GM12801 (cell line): ENCODE data around the gene KMT2A.

Experiments used
- CTCF ChIP-seq: IDR thresholded peaks from one replicate; pipeline ENCODE4 v1.5.1; 2011; ENCODE audit warnings: control low read depth; ENCODE audit not compliant: insufficient read length; ENCODE audit errors: extremely low read depth

KMT2A gene

DNA sequence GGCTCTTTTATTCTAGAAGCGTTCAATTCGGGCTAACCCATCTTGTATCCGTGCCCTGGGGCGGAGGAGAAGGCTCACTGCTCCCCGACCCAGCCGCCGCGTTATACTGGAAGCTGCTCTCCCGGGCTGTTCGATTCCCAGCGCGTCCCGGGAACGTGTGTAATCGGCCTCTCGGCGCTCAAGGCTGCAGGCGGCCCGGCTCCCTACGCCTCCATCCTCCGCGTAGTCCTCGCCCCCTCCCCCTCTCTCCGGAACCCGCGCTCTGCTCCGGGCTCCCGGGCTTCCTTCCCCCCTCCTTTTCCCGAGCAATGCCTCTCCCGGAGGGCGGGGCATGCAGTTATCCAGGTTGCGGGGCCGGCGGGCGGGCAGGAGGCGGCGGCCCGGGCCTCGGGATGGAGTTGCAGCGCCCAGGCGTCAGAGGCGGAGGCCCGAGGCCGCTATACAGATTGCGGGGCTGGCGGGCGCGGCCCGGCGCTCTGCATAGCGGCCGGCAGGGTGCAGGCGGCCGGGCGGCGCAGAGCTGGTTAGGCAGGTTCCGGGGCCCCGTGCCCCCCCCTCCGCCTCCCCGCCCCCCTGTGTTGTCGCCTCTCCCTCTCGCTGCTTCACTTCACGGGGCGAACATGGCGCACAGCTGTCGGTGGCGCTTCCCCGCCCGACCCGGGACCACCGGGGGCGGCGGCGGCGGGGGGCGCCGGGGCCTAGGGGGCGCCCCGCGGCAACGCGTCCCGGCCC lies at the start of gene KMT2A:
TSS of gene KMT2A (plus strand) at position 600 of the 732 bp plus-strand sequence. CDS start at position 621, 21 bp downstream.
- TF ChIP-seq CTCF = no peak

DNA sequence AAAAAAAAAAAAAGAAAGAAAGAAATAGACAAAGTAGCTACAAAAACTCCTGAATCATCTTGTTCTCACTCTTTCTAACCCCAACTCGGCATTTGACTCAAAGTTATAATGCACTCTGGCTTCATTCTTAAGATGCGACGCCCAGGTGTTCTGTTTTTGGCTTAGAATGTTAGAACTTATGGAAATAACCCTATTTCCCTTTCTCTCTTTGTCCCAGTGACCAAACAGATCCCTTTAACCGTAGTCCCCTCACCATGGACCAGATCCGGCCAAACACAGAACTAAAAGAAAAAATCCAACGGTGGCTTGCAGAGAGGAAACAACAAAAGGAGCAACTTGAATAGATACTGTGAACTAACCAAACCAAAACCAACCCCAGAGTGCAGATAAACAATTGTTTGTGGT lies 40.2 kb upstream of the KMT2A start:
- no peak for TF ChIP-seq CTCF

GRCh38 chr11:118397448-118397847 lies 38.8 kb upstream of the KMT2A start:
- no peak for TF ChIP-seq CTCF

DNA sequence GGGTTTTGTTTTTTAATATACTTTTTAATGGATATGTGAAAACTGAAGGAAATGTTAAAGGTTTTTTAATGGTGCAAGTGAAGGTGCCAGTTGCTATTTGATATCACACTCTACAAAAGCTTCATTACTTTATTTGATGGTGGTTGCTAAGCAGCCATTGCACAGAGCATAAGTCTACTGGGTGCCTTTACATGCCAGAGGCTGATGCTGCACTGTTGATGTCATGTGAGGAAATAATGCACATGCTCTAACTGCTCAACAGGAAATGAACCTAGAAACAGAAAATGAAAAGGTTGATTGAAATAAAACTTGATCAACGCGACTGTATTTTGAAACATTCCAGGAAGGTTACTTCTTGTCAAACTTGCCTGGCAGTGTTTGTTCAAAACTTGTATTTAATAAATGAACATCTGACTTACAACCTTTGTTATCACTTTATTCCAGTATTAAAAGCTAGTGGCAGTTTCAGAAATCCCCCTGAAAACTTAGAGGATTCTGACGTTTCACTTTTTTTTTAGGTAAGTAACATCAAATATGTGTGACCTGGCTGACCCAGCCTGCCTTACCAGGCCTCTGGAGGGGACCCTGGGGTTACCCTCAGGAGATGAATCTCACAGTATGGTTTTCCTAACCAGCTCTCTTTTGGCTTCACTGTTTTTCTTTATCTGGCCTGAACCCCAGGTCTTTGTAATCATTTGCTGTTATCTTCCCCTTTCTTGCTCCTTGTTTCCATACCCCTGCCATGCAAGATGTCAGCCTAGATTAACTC lies 37.3 kb upstream of the KMT2A start:
- no peak for TF ChIP-seq CTCF

DNA sequence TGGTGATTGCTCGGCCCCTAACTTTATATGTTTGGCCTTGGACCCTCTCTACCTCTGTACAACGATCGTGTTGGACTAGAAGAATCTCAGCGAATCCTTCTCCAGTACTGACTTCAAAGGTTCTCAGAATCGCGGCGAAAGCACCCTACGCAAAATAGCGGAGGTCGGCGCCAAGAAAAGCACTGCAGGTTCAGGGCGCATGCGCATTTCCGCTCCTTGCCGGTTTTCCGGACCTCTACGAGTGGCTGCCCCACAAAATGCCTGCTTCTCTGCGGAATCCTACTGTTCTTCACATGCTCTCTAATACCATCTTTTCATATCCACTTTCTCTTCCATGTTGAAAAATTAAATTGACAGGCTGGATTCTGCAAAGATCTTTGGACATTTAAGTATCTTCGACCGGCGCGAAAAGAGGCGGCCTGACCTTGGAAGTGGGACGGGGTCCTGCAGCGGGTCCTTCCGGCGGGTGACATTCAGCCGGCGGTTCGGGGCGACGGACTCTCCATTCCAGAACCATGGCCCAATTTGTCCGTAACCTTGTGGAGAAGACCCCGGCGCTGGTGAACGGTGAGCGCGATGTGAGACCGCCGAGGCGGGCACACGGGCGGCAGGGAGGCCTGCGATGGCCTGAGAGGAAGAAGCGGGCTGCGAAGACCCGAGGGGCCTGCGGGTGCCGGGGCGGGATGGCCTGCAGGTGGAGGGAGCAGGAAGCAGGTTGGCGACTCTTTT lies 35.0 kb upstream of the KMT2A start, which contains the start of gene ATP5MG:
TSS of gene ATP5MG (plus strand) at position 456 of the 729 bp plus-strand sequence. CDS start at position 516, 60 bp downstream.
- TF ChIP-seq CTCF = no peak

DNA sequence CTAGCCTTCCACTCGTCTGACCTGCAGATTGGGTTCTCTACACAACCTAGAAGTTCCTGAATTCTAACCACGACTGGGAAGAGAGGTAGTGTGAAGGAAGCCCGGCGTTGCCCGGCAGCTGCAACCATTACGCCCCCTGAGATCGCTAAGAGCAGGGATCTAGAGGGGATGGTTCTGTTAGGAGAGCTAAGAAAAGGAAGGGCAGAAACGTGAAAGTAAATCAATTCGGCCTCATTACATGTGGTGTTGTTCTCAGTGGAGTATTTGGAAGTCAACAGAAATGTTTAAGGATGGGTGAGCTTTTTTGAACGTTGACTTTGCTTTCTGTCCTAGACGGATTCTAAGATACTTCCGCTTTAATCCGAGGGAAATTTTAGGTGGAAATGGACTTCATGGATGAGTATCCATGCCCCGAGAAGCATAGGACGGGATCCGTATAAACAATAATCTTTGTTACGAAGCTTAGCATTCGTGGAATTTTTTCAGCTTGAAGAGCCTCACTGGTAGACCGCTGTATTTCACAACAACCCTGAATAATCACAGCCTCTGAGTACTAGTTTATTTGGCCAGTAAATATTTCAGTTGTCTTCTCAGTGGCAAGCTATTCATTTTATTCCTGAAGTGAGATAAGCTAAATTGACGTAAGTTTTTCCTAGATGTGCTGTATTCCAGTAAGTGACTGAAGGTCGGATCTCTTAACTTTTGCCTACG lies 34.3 kb upstream of the KMT2A start:
- TF ChIP-seq CTCF = no peak
